Stimulated activated naive B cell treated with anti-CD40 and anti-IgM and Interleukin-4, amounts not matched to agents 10 μg/mL and 1 μg/mL and 100 μg/mL, for 72 hours (primary cell): Measurements from ENCODE around the gene UTP3.
"Not testable (repeated sequence)": the region's sequence is repeated elsewhere in the genome, so short reads cannot be mapped to it uniquely, and the experiment has no call there.

Source experiments
- ATAC-seq, 2 donors: fragments of 150-1000 bp; cut with Tn5 transposase; replicated peaks; 2 replicates each; pipeline ENCODE4 v1.10.0; 2021; ENCODE audit warnings: moderate library complexity in 1 of 2
- DNase-seq: peaks from one replicate; pipeline ENCODE4 v3.0.0; 2021
- H3K27ac Mint-ChIP-seq: one replicate; pipeline ENCODE4 v1.8.0; 2022; ENCODE audit warnings: mild to moderate bottlenecking, mixed read lengths
- H3K27me3 Mint-ChIP-seq, 2 donors: one replicate each; pipeline ENCODE4 v1.8.0; 2022; ENCODE audit warnings: mixed read lengths in 2 of 2
- H3K36me3 Mint-ChIP-seq, 2 donors: one replicate each; pipeline ENCODE4 v1.8.0; 2022; ENCODE audit warnings: mixed read lengths in 2 of 2, mild to moderate bottlenecking in 1 of 2
- H3K4me1 Mint-ChIP-seq, 2 donors: one replicate each; pipeline ENCODE4 v1.8.0; 2022; ENCODE audit warnings: mixed read lengths in 2 of 2, mild to moderate bottlenecking in 1 of 2
- H3K4me3 Mint-ChIP-seq, 2 donors: one replicate each; pipeline ENCODE4 v1.8.0; 2022; ENCODE audit warnings: mild to moderate bottlenecking in 2 of 2, mixed read lengths in 2 of 2, moderate library complexity in 1 of 2
- H3K9me3 Mint-ChIP-seq, 2 donors: one replicate each; pipeline ENCODE4 v1.8.0; 2022; ENCODE audit warnings: mixed read lengths in 2 of 2, mild to moderate bottlenecking in 1 of 2

The UTP3 gene

GRCh38 chr4:70671091-70671490 is 17.2 kb upstream of the UTP3 start:
- Mint-ChIP-seq H3K27me3 (no peaks in the 10 kb centered on the region), H3K4me3 (no peak overlapping the region), H3K9me3 (no peaks in the 10 kb centered on the region), H3K27ac (no peak overlapping the region), H3K4me1 (peaks cover 18 to 66% of the 10 kb centered on the region in 2 donors), H3K36me3 (no peaks in the 10 kb centered on the region)
- DNase-seq (no peak), ATAC-seq (no peak)

- Mint-ChIP-seq H3K4me3 (no peak overlapping the region), H3K9me3 (no peaks in the 10 kb centered on the region), H3K4me1 (peaks cover 29 to 74% of the 10 kb centered on the region in 2 donors), H3K27me3 (no peaks in the 10 kb centered on the region), H3K36me3 (no peaks in the 10 kb centered on the region), H3K27ac (no peak overlapping the region)
- DNase-seq (no peak), ATAC-seq (no peak)
Observed at GRCh38 chr4:70674191-70674590, 14.1 kb upstream of the UTP3 start.

GRCh38 chr4:70674731-70675130 is 13.6 kb upstream of the UTP3 start:
- Mint-ChIP-seq H3K27me3 (no peaks in the 10 kb centered on the region), H3K27ac (no peak overlapping the region), H3K4me3 (no peak overlapping the region), H3K4me1 (peaks cover 32 to 74% of the 10 kb centered on the region in 2 donors), H3K9me3 (no peaks in the 10 kb centered on the region), H3K36me3 (no peaks in the 10 kb centered on the region)
- no peak for DNase-seq
- no peak for ATAC-seq

GRCh38 chr4:70676554-70677090 is 11.7 kb upstream of the UTP3 start:
- no peaks in the 10 kb centered on the region for H3K36me3 Mint-ChIP-seq
- DNase-seq: no peak
- ATAC-seq: no peak
- H3K27me3 Mint-ChIP-seq: no peaks in the 10 kb centered on the region
- no peak overlapping the region for H3K27ac Mint-ChIP-seq
- peaks cover 33 to 72% of the 10 kb centered on the region in 2 donors for H3K4me1 Mint-ChIP-seq
- no peaks in the 10 kb centered on the region for H3K9me3 Mint-ChIP-seq
- no peak overlapping the region for H3K4me3 Mint-ChIP-seq

- peak overlapping the region; percentile 3 to 20 for H3K4me3 Mint-ChIP-seq
- H3K36me3 Mint-ChIP-seq: no peaks in the 10 kb centered on the region
- DNase-seq (peak; percentile 4), ATAC-seq (peak; percentile 79 to 81)
- H3K4me1 Mint-ChIP-seq: peaks cover 33 to 64% of the 10 kb centered on the region in 2 donors
- no peaks in the 10 kb centered on the region for H3K9me3 Mint-ChIP-seq
- H3K27ac Mint-ChIP-seq: peak overlapping the region; percentile 84
- no peaks in the 10 kb centered on the region for H3K27me3 Mint-ChIP-seq
Observed at GRCh38 chr4:70678383-70678999, 9.8 kb upstream of the UTP3 start.

- peak overlapping the region; percentile 87 for H3K27ac Mint-ChIP-seq
- H3K4me1 Mint-ChIP-seq: peaks cover 28 to 53% of the 10 kb centered on the region in 2 donors
- H3K36me3 Mint-ChIP-seq: no peaks in the 10 kb centered on the region
- DNase-seq (no peak), ATAC-seq (no peak)
- peak overlapping the region in 1 of 2 donors; percentile 57 for H3K4me3 Mint-ChIP-seq
- no peaks in the 10 kb centered on the region for H3K9me3 Mint-ChIP-seq
- H3K27me3 Mint-ChIP-seq: no peaks in the 10 kb centered on the region
Observed at GRCh38 chr4:70680934-70681333, 7.4 kb upstream of the UTP3 start.

GRCh38 chr4:70681704-70682103 is 6.6 kb upstream of the UTP3 start:
- Mint-ChIP-seq H3K36me3 (no peaks in the 10 kb centered on the region), H3K4me3 (no peak overlapping the region), H3K27ac (no peak overlapping the region), H3K9me3 (no peaks in the 10 kb centered on the region), H3K4me1 (peaks cover 22 to 45% of the 10 kb centered on the region in 2 donors), H3K27me3 (no peaks in the 10 kb centered on the region)
- ATAC-seq (no peak), DNase-seq (no peak)

- H3K36me3 Mint-ChIP-seq, ATAC-seq, H3K9me3 Mint-ChIP-seq, DNase-seq, H3K27me3 Mint-ChIP-seq, H3K4me3 Mint-ChIP-seq, H3K27ac Mint-ChIP-seq: not testable (repeated sequence)
- peaks cover 19 to 40% of the 10 kb centered on the region in 2 donors for H3K4me1 Mint-ChIP-seq
Observed at GRCh38 chr4:70682142-70682541, 6.2 kb upstream of the UTP3 start.

- DNase-seq (peak; percentile 19), ATAC-seq (peak in 1 of 2 donors; percentile 4)
- Mint-ChIP-seq H3K27ac (peak overlapping the region; percentile 100), H3K4me1 (peaks cover 20 to 39% of the 10 kb centered on the region in 2 donors), H3K4me3 (peak overlapping the region; percentile 97 to 98), H3K36me3 (peaks cover 19 to 30% of the 10 kb centered on the region in 2 donors), H3K27me3 (no peaks in the 10 kb centered on the region), H3K9me3 (no peaks in the 10 kb centered on the region)
Observed at GRCh38 chr4:70687392-70687791, 940 bp upstream of the UTP3 start.

- DNase-seq (no peak), ATAC-seq (peak in 1 of 2 donors; percentile 5)
- H3K4me3 Mint-ChIP-seq: peak overlapping the region; percentile 97 to 98
- H3K27me3 Mint-ChIP-seq: no peaks in the 10 kb centered on the region
- H3K36me3 Mint-ChIP-seq: peaks cover 20 to 30% of the 10 kb centered on the region in 2 donors
- peaks cover 20 to 39% of the 10 kb centered on the region in 2 donors for H3K4me1 Mint-ChIP-seq
- peak overlapping the region; percentile 100 for H3K27ac Mint-ChIP-seq
- H3K9me3 Mint-ChIP-seq: no peaks in the 10 kb centered on the region
Observed at GRCh38 chr4:70688795-70689231, 481 bp downstream of the UTP3 start.

GRCh38 chr4:70691661-70692060 is 3.3 kb downstream of the UTP3 start:
- no peaks in the 10 kb centered on the region for H3K9me3 Mint-ChIP-seq
- H3K27me3 Mint-ChIP-seq: no peaks in the 10 kb centered on the region
- peak overlapping the region; percentile 23 to 43 for H3K4me3 Mint-ChIP-seq
- peaks cover 21 to 30% of the 10 kb centered on the region in 2 donors for H3K36me3 Mint-ChIP-seq
- ATAC-seq (no peak), DNase-seq (no peak)
- peaks cover 20 to 39% of the 10 kb centered on the region in 2 donors for H3K4me1 Mint-ChIP-seq
- H3K27ac Mint-ChIP-seq: peak overlapping the region; percentile 51

- not testable (repeated sequence) for H3K9me3 Mint-ChIP-seq, H3K27me3 Mint-ChIP-seq, DNase-seq, H3K4me3 Mint-ChIP-seq, H3K27ac Mint-ChIP-seq, ATAC-seq
- Mint-ChIP-seq H3K36me3 (peaks cover 14 to 17% of the 10 kb centered on the region in 2 donors), H3K4me1 (peaks cover 9 to 17% of the 10 kb centered on the region in 2 donors)
Observed at GRCh38 chr4:70694633-70695032, 6.3 kb downstream of the UTP3 start.

- H3K27ac Mint-ChIP-seq, H3K4me1 Mint-ChIP-seq, H3K27me3 Mint-ChIP-seq, ATAC-seq, DNase-seq, H3K36me3 Mint-ChIP-seq, H3K9me3 Mint-ChIP-seq, H3K4me3 Mint-ChIP-seq: not testable (repeated sequence)
Observed at GRCh38 chr4:70698435-70698834, 10.1 kb downstream of the UTP3 start.

- Mint-ChIP-seq H3K4me3 (no peak overlapping the region), H3K27me3 (no peaks in the 10 kb centered on the region), H3K36me3 (peaks cover 2 to 3% of the 10 kb centered on the region in 2 donors), H3K4me1 (peaks cover 11 to 12% of the 10 kb centered on the region in 2 donors), H3K9me3 (no peaks in the 10 kb centered on the region), H3K27ac (no peak overlapping the region)
- DNase-seq (no peak), ATAC-seq (no peak)
Observed at GRCh38 chr4:70700712-70701111, 12.4 kb downstream of the UTP3 start.

GRCh38 chr4:70701271-70701670 is 12.9 kb downstream of the UTP3 start:
- Mint-ChIP-seq H3K4me1 (peaks cover 11 to 16% of the 10 kb centered on the region in 2 donors), H3K27ac (no peak overlapping the region), H3K9me3 (no peaks in the 10 kb centered on the region), H3K36me3 (peaks cover 3 to 4% of the 10 kb centered on the region in 2 donors), H3K4me3 (no peak overlapping the region), H3K27me3 (no peaks in the 10 kb centered on the region)
- no peak for ATAC-seq
- no peak for DNase-seq
